Vagina (tissue), 2 donors: ENCODE data around the gene FRRS1L. TPM values are rescaled to one million over a fixed set of nuclear protein-coding genes. Genes with fewer than 3 reads are reported as not detected.
A peak's percentile ranks its signal among the peaks of the same experiment; 100 is the strongest.

Experiments
- DNase-seq, 2 donors: peaks; one replicate each; pipeline ENCODE4 v3.0.0-alpha.2; 2017; ENCODE audit errors: extremely low spot score in 2 of 2
- H3K27ac ChIP-seq: fragments of 200-600 bp; sonication (generic); one replicate; pipeline ENCODE4 v1.5.1; 2019
- H3K27me3 ChIP-seq: fragments of 200-600 bp; sonication (generic); one replicate; pipeline ENCODE4 v1.5.1; 2019
- H3K36me3 ChIP-seq, 2 donors: fragments of 200-600 bp; sonication (generic); one replicate each; pipeline ENCODE4 v1.5.1; 2017 to 2019
- H3K4me1 ChIP-seq: fragments of 200-600 bp; sonication (generic); one replicate; pipeline ENCODE4 v1.5.1; 2019
- H3K4me3 ChIP-seq, 2 donors: fragments of 200-600 bp; sonication (generic); 1 replicate in 1 of 2; 2 replicates in 1 of 2; pipeline ENCODE4 v1.5.1; 2016 to 2019
- H3K9me3 ChIP-seq: fragments of 200-600 bp; sonication (generic); one replicate; pipeline ENCODE4 v1.5.1; 2019
- POLR2A ChIP-seq, 2 donors: fragments of 450-650 bp; IDR thresholded peaks; one replicate each; pipeline ENCODE4 v1.6.1; 2017; ENCODE audit warnings: antibody characterized with exemption in 2 of 2, mild to moderate bottlenecking in 2 of 2, moderate library complexity in 2 of 2
- POLR2AphosphoS5 ChIP-seq, 2 donors: sonication (generic); formaldehyde crosslinking; IDR thresholded peaks; one replicate each; pipeline ENCODE4 v1.9.0; 2017; ENCODE audit warnings: antibody characterized with exemption in 2 of 2, mild to moderate bottlenecking in 2 of 2, low read depth in 1 of 2; ENCODE audit not compliant: insufficient read depth in 1 of 2
- intact Hi-C: fragments of 100-400 bp; cut with DNase I; formaldehyde crosslinking; loops from one replicate; pipeline ENCODE4 v1.15.1; 2023
- total RNA-seq: library from RNA; depleted of rRNA; stranded (reverse); fragments of >200 nt; gene quantifications from one replicate; pipeline ENCODE4 v1.2.3, GENCODE V29; 2016
- TF ChIP-seq, protein P1 (sequence below), 3 experiments: fragments of 450-650 bp in 2 of 3; fragments of 200-600 bp in 1 of 3; sonication (generic) in 1 of 3; IDR thresholded peaks; one replicate each; pipeline ENCODE4 v1.5.1; 2017 to 2019; ENCODE audit warnings: antibody characterized with exemption in 3 of 3, mild to moderate bottlenecking in 2 of 3, moderate library complexity in 2 of 3

The FRRS1L gene
- total RNA-seq, 1 donor from 2014 or later = 2.2 TPM

DNA sequence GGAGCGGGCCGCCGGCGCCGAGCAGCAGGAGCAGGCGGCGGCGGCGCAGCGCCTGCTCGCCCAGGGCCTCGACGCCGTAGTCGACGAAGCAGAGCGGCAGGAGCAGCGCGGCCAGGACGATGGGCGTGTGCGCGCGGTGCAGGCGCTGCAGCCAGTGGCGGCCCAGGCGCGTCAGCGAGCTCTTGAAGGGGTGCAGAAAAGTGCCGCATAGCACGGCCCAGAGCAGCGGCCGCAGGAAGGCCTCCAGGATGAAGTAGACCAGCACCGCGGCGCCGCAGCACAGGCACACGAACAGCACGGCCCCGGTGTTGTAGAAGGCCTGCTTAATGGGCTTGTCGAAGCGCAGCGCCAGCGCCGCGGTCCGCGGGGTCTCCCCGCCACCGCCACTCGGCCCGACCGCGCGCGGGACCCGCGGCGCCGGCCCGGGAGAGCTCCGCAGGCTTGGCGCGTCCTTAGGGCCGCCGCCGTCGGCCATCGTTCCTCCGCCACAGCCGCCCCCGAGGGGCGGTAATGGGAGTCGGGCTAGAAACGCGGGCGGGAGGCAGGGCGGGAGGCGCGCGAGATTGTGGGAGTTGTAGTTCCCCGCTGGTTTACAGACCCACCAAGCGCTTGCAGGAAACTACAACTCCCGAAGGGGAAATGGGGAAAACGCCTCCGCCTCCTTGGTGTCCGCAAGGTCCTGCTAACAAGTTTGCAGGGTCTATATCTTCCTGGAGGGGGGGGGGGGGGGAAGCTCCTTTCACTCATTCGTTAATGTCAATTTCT, 47.4 kb downstream of the FRRS1L start, which contains the start of gene TMEM245:
Gene TMEM245 (minus strand): TSS at position 509 of the 765 bp plus-strand sequence. CDS start 34 bp downstream, at position 475.
- DNase-seq = peak in 1 of 2 donors; percentile 99
- Histone ChIP-seq H3K4me1 (peaks cover 44% of the 10 kb centered on the region), H3K4me3 (peak within 1 kb of the TSS; percentile 85 to 95), H3K9me3 (no peaks in the 10 kb centered on the region), H3K27me3 (no peaks in the 10 kb centered on the region), H3K36me3 (no peaks in the 10 kb centered on the region), H3K27ac (peak within 1 kb of the TSS; percentile 90)
- TF ChIP-seq POLR2AphosphoS5 (IDR thresholded peaks at IDR 0.05; ENCODE audit: insufficient read depth in 1 of 2, low read depth in 1 of 2) (peak; percentile 86 to 93), POLR2A (IDR thresholded peaks at IDR 0.05) (peak; percentile 57 to 94)
- TF ChIP-seq, protein P1, sequence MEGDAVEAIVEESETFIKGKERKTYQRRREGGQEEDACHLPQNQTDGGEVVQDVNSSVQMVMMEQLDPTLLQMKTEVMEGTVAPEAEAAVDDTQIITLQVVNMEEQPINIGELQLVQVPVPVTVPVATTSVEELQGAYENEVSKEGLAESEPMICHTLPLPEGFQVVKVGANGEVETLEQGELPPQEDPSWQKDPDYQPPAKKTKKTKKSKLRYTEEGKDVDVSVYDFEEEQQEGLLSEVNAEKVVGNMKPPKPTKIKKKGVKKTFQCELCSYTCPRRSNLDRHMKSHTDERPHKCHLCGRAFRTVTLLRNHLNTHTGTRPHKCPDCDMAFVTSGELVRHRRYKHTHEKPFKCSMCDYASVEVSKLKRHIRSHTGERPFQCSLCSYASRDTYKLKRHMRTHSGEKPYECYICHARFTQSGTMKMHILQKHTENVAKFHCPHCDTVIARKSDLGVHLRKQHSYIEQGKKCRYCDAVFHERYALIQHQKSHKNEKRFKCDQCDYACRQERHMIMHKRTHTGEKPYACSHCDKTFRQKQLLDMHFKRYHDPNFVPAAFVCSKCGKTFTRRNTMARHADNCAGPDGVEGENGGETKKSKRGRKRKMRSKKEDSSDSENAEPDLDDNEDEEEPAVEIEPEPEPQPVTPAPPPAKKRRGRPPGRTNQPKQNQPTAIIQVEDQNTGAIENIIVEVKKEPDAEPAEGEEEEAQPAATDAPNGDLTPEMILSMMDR (IDR thresholded peaks at IDR 0.05) = no peak
- intact Hi-C loops = loop anchor here (2.0 kb wide), 1 partner anchor 107 kb away; the partner anchor contains the start of gene CTNNAL1

DNA sequence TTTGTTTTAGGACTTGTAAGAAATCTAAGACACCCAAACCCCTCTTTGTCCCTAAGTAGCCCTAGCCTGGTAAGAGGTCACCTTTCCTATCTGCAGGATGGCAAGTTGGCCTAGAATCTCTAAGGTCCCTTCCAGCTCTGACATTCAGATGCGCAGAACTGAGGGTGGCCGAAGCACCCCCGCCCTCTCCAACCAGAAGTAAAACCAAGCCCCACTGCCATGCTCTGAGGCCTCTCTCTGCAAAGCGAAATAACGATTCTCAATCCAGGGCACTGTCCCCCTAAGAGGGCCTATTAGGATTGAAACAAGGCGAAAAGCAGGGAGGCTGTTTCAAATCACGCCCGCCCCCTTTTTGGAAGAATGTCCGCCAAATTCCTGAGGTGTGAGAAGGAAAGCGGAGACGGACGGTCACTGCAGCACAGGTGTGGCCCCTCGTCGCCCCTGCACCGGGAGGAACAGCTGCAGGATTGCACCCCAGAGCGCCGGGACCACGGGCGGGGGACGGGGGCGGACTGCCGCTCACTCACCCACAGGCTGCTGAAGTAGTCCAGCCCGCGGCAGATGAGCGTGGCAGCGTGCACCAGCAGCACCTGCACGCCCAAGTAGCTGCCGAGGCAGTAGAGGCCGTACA, 48.1 kb downstream of the FRRS1L start:
- intact Hi-C loops = loop anchor here (2.0 kb wide), 1 partner anchor 106 kb away; the partner anchor contains the start of gene CTNNAL1
- no peak for DNase-seq
- peaks cover 51% of the 10 kb centered on the region for H3K4me1 ChIP-seq

DNA sequence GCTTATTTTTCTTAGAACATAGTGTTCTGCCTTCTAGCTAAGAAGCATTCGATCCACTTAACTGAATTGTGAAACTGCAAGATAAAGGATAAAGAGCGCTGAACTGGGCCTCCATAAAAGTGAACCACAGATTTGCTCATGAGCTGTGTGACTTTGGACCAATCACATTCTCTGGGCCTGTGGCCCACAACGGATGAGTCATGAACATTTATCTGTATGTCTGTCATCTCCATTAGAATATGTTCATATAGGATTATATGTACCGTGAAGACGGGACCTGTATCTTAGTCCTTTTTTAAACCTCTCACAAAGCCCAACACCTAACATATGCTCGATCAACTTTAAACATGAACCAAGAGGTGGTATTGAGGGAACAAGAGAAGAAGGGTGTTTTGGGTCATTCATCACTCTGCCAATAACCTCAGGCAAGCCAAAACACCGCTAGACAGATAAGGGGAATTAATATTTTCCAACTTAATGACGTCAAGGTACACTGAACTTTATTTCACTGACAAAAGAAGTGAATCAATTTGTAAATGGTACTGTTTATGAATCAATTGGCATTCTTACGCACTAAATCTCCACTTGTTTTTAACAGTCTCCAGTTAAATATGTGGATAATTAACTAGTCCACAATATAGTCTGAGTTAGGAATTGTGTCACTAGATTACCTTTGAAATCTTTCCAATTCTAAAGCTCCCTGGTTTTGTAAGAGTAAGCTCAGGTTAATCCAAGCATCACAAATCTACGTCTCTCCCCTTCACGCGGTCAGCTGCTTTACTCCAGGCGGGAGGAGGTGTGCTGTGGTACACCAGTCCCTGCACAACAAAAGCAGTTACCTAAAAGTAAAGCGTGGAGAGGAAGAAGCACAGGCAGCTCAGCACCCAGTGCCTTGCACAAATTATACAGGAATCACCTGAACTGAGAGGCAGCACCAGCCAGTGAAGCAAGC, 48.9 kb downstream of the FRRS1L start:
- no peak for DNase-seq
- peaks cover 59% of the 10 kb centered on the region for H3K4me1 ChIP-seq

More for the DNA sequence above, 48.1 kb downstream of the FRRS1L start:
- Histone ChIP-seq H3K27me3 (no peaks in the 10 kb centered on the region), H3K36me3 (no peaks in the 10 kb centered on the region), H3K4me3 (peak overlapping the region; percentile 85 to 95), H3K27ac (peak overlapping the region; percentile 90), H3K9me3 (no peaks in the 10 kb centered on the region)
- TF ChIP-seq POLR2A (IDR thresholded peaks at IDR 0.05) (no peak), POLR2AphosphoS5 (IDR thresholded peaks at IDR 0.05; ENCODE audit: insufficient read depth in 1 of 2, low read depth in 1 of 2) (peak in 1 of 2 donors; percentile 14)
- TF ChIP-seq, protein P1 (IDR thresholded peaks at IDR 0.05) = no peak

DNA sequence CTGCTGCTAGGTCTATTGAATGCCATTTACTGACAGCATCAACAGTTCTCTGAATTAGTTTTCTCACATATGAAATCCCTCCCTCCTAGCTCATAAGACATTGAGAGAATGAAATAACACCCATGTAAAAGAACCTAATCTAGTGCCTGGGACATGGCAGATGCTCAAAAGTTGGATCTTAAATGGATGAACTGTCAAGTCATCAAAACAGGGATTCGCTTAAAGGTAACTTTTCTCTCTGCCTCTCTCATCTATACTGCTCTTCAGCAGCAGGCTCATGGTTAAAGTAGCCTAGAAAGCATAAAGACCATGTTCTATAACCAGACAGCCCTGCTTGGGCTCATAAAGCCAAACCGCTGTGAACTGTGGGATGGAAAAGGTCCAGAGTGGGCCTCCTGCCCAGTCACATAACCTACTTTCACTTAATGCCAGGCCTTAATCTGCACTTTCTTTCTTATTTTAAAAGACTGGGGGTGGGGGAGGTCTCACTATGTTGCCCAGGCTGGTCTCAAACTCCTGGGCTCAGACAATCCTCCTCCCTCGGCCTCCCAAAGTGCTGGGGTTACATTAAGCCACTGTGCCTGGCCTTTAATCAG, 51.0 kb downstream of the FRRS1L start:
- TF ChIP-seq POLR2A (IDR thresholded peaks at IDR 0.05) (no peak), POLR2AphosphoS5 (IDR thresholded peaks at IDR 0.05; ENCODE audit: insufficient read depth in 1 of 2, low read depth in 1 of 2) (no peak)
- TF ChIP-seq, protein P1 (IDR thresholded peaks at IDR 0.05) = no peak
- H3K36me3 ChIP-seq = no peaks in the 10 kb centered on the region
- H3K27me3 ChIP-seq = no peaks in the 10 kb centered on the region
- no peak overlapping the region for H3K4me3 ChIP-seq
- H3K9me3 ChIP-seq = no peaks in the 10 kb centered on the region
- intact Hi-C loops = no loop called here
- DNase-seq = no peak
- H3K27ac ChIP-seq = no peak overlapping the region
- H3K4me1 ChIP-seq = peaks cover 78% of the 10 kb centered on the region

More for the DNA sequence above, 48.9 kb downstream of the FRRS1L start:
- Histone ChIP-seq H3K27ac (peak overlapping the region; percentile 90), H3K36me3 (no peaks in the 10 kb centered on the region), H3K9me3 (no peaks in the 10 kb centered on the region), H3K4me3 (peak overlapping the region; percentile 85 to 95), H3K27me3 (no peaks in the 10 kb centered on the region)
- TF ChIP-seq, protein P1 (IDR thresholded peaks at IDR 0.05) = no peak
- TF ChIP-seq POLR2AphosphoS5 (IDR thresholded peaks at IDR 0.05; ENCODE audit: insufficient read depth in 1 of 2, low read depth in 1 of 2) = peak in 1 of 2 donors; percentile 31
- TF ChIP-seq POLR2A (IDR thresholded peaks at IDR 0.05) = no peak
- intact Hi-C loops = loop anchor here (2.0 kb wide), 1 partner anchor 105 kb away; the partner anchor contains the start of gene CTNNAL1
